GM20000 (cell line): ENCODE data around the gene RPS6KL1.

Source experiments
- DNase-seq: peaks from one replicate; pipeline ENCODE4 v3.0.0; 2012; ENCODE audit warnings: low spot score
- TF ChIP-seq, protein P1 (sequence below): IDR thresholded peaks from 2 replicates; pipeline ENCODE4 v1.5.1; 2012; ENCODE audit warnings: mild to moderate bottlenecking, control low read depth; ENCODE audit errors: extremely low read depth, missing control alignments

The RPS6KL1 gene

DNA sequence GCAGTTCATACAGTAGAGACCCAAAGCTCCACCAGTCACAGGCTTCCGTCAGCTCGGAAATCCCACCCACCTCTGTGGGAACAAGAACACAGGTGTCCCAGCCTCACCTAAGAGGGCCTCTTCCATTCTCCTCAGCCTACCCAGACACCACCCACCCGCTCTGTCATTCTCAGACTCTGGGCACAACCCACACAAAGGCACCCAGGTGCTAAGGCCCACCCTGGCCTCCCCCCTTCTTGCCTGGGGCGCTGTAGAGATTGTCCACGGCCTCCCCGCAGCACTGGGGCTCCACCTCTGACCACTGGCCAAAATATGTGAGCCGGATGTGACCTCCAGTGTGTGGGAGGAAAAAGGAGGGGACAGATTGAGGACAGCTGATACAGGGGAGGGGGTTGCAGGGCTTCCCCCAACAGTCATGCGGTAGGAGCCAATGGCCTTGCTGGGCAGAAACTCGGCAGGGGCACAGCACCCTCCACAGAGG lies 14.2 kb downstream of the RPS6KL1 start:
- TF ChIP-seq, protein P1, sequence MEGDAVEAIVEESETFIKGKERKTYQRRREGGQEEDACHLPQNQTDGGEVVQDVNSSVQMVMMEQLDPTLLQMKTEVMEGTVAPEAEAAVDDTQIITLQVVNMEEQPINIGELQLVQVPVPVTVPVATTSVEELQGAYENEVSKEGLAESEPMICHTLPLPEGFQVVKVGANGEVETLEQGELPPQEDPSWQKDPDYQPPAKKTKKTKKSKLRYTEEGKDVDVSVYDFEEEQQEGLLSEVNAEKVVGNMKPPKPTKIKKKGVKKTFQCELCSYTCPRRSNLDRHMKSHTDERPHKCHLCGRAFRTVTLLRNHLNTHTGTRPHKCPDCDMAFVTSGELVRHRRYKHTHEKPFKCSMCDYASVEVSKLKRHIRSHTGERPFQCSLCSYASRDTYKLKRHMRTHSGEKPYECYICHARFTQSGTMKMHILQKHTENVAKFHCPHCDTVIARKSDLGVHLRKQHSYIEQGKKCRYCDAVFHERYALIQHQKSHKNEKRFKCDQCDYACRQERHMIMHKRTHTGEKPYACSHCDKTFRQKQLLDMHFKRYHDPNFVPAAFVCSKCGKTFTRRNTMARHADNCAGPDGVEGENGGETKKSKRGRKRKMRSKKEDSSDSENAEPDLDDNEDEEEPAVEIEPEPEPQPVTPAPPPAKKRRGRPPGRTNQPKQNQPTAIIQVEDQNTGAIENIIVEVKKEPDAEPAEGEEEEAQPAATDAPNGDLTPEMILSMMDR, result no peak
- no peak for DNase-seq

DNA sequence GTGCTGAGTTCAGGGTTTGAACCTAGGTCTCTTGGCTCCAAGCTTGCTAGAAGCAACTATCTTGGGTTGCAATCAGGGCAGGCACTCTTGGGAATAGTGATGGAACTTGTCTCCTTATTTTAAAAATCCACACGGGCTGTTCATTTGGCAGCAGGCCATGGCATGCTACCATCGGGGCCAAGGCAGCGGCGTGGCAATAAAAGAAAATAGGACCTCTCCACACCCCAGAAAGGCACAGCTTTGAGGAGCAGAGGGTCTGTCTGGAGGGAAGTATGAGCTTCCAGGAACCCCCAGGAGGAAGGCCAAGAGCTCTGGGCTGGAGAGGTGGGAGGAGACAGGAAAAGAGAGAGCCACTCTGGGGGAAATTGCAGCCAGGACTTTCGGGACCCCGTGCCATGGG lies 15.3 kb downstream of the RPS6KL1 start:
- DNase-seq, result no peak
- TF ChIP-seq, protein P1, result no peak

DNA sequence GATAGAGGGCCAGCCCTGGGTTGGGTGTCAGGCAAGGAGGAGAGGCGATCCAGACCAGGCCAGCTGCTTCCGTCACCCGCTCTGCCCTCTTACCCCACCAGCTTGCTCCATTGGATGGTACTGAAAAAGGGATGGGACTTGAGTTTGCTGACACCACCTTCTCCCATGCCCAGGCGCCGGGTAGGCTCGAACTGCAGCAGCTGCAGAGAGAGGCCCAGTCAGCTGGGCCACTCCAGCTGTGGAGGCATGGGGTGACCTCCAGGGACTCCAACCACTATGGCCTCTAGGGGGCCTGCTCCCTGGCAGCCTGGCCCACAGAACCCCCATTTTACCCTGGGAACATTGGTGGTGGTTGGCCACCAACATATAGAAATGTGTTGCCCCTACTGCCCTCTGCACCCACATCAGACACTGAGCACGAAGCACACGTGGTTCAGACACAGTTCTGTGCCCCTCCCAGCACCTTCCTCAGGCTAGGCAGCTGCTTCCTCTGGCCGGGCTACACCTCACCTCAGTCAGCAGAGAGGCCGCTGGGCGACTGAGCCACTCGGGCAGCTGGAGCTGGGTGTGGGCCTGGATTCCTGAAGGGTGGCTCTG lies 16.0 kb downstream of the RPS6KL1 start:
- TF ChIP-seq, protein P1, result no peak
- no peak for DNase-seq

DNA sequence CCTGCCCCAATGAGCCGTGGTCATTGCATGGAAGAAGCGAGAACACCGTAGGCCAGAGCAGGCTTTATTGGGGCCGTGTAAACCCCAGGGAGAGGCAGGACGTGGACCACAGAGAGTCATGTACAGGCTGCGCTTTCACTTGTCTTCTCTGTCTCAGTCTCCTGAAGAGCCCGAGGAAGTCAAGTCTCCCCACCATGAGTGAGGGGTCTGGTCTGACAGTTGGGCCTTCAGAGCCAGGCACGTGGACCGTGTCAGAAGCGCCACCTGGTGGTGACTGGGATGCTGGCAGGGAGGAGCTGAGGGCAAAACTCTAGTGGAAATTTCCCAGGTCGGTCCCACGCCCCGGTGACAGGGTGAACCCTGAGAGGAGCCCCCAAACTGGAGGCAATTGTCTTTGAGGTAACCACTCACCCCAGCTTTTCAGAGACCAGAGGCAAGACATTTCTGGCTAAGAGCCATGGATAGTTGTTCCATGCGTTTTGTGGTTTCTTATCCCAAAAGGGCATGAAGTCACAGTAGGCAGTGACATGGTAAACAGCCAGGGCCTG lies 17.4 kb downstream of the RPS6KL1 start:
- DNase-seq, result peak; percentile 80

DNA sequence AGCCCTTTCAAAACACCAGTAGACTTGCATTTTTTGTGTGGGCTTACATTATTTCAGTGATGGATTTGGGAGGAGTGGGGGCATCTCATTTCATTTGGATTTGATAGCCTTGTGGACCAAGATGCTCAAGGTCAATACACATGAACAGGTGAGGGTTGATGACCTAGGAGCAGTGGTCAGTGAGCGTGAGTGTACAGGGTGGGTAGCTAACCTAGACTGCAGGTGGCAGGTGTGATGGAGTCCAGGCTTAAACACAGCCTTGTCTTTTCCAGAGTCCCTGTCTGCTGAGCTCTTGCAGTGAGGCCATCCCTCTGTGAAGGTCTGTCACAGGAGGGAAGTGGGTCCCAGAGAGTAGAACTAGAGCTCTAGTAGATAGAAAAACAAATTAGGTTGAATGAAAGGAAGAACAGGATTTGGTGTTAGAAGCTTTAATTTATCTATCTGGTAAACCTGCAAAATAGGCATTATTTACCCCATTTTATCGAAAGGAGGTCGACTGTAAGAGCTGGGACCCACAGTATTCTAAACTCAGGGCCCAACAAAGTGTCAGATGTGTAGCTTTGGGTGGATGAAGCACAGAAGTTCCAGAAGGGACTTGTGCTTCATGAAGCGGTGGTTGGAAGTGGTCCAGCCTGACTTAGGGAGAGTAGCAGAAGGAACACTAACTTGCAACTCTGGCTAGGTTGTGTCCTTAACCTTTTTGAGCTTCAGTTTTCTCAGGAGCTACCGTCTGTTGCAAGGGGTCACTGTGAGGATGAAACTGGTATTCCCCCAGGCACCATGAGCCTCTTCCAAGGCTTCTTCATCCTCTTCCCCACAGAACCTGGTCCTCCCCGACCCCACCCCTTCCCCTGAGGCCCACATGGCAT lies 18.2 kb downstream of the RPS6KL1 start:
- TF ChIP-seq, protein P1, result no peak
- DNase-seq, result no peak

More for the DNA sequence above, 17.4 kb downstream of the RPS6KL1 start:
- TF ChIP-seq, protein P1, result peak; percentile 90

DNA sequence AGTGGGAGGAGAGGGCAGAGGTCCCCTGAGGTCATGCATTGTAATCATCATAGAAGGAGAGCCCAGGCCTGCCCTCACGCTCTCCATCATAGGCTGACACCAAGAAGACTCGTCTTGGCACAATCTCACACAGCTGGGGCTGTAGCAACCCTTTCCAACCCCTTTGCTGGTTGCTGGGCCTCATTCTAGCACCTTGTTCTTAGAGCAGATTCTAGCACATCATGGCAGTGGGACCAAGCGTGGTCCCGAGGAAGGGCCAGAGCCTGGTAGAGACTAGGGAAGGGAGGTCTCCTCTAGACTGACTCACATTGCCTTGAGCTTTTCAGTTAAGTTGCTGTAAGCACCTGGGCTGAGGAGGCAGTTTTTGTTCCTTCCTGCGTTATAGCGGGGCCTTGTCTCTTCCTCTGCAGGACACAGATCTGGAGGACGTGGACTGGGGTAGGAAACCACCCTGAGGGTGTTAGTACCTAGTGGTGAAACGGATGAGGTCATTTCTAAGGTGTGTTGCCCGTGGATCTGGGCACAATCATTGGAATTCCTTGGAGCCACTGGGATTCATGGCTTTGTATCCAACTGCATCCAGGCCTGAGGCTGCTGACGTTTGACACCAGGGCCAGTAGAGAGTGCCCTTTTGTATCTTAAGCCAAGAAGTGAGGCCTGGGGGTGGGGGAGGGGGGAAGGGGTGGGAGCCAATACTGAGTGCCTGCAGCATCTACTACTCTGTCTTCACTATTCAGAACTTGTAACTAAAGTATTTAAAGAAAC lies 19.9 kb downstream of the RPS6KL1 start:
- DNase-seq, result no peak
- TF ChIP-seq, protein P1, result no peak
